Stomach (tissue), 9 donors: ENCODE data around the gene SGCE. TPM values are rescaled to one million over a fixed set of nuclear protein-coding genes. Genes with fewer than 3 reads are reported as not detected.

ENCODE experiments used
- DNase-seq, 2 donors: peaks; one replicate each; pipeline versions ENCODE4 v3.0.0 to v3.0.0-alpha.2; 2013 to 2019
- H3K27ac ChIP-seq, 5 donors: fragments of 200-600 bp in 4 of 5; sonication (generic) in 4 of 5; one replicate each; pipeline ENCODE4 v1.5.1; 2013 to 2019; ENCODE audit warnings: mild to moderate bottlenecking in 1 of 5, moderate library complexity in 1 of 5
- H3K27me3 ChIP-seq, 3 donors: fragments of 200-600 bp; sonication (generic); one replicate each; pipeline ENCODE4 v1.5.1; 2017 to 2019; ENCODE audit warnings: mixed run types in 1 of 3
- H3K36me3 ChIP-seq, 4 donors: fragments of 200-600 bp; sonication (generic); 1 replicate in 3 of 4; 2 replicates in 1 of 4; pipeline ENCODE4 v1.5.1; 2016 to 2019
- H3K4me1 ChIP-seq, 4 donors: fragments of 200-600 bp; sonication (generic); one replicate each; pipeline ENCODE4 v1.5.1; 2016 to 2019
- H3K4me3 ChIP-seq, 4 donors: fragments of 200-600 bp; sonication (generic) in 3 of 4; one replicate each; pipeline ENCODE4 v1.5.1; 2016 to 2019; ENCODE audit warnings: mild to moderate bottlenecking in 1 of 4
- H3K9me3 ChIP-seq, 4 donors: fragments of 200-600 bp; sonication (generic); one replicate each; pipeline ENCODE4 v1.5.1; 2016 to 2019
- CTCF ChIP-seq, 7 experiments: fragments of 450-650 bp in 4 of 7; fragments of 200-600 bp in 3 of 7; sonication (generic) in 3 of 7; IDR thresholded peaks; one replicate each; pipeline ENCODE4 v1.5.1; 2016 to 2019; ENCODE audit warnings: antibody characterized with exemption in 7 of 7, control low read depth in 2 of 7, mild to moderate bottlenecking in 1 of 7
- EP300 ChIP-seq: sonication (generic); formaldehyde crosslinking; IDR thresholded peaks from one replicate; pipeline ENCODE4 v1.6.1; 2017; ENCODE audit warnings: antibody characterized with exemption
- POLR2A ChIP-seq, 4 donors: fragments of 450-650 bp; IDR thresholded peaks; one replicate each; pipeline ENCODE4 v1.6.1; 2016; ENCODE audit warnings: antibody characterized with exemption in 4 of 4, control low read depth in 2 of 4, mild to moderate bottlenecking in 1 of 4, moderate library complexity in 1 of 4
- POLR2AphosphoS5 ChIP-seq, 3 donors: sonication (generic); formaldehyde crosslinking; IDR thresholded peaks; one replicate each; pipeline ENCODE4 v1.6.1; 2016; ENCODE audit warnings: antibody characterized with exemption in 3 of 3
- WGBS, 5 donors: extraction: QIAGEN DNeasy Blood & Tissue Kit in 3 of 5; methylation state at CpG; one replicate each; pipeline versions ENCODE4 v1.1.5 to v1.1.7; 2013 to 2018; 5-methylcytosine and 5-hydroxymethylcytosine counted together
- intact Hi-C: fragments of 100-400 bp; cut with DNase I; formaldehyde crosslinking; loops from one replicate; pipeline ENCODE4 v1.15.1; 2023; ENCODE audit warnings: low total_unique reads
- polyA plus RNA-seq, 3 donors: library from polyadenylated mRNA; stranded (reverse); fragments of 200-250 nt; gene quantifications; one replicate each; pipeline ENCODE4 v1.2.3, GENCODE V29; 2013
- total RNA-seq, 5 donors: library from RNA; depleted of rRNA; stranded (reverse); fragments of >200 nt; gene quantifications; one replicate each; pipeline versions ENCODE4 v1.1.0 to v1.2.3, GENCODE V29; 2014 to 2016
- donor health status: healthy with polysubstance abuse.
- donor health status: Bipolar disorder and iron deficiency.
- donor health status: healthy.

The SGCE gene
- total and polyA plus RNA-seq, 8 donors: 12.0 to 142 (median 66.9) TPM

GRCh38 chr7:94615666-94616065, 40.3 kb downstream of the SGCE start:
- Histone ChIP-seq H3K27ac (no peak overlapping the region), H3K36me3 (peaks cover 0 to 10% (median 4%) of the 10 kb centered on the region in 4 donors), H3K4me3 (no peak overlapping the region), H3K9me3 (no peaks in the 10 kb centered on the region), H3K27me3 (no peaks in the 10 kb centered on the region), H3K4me1 (peaks cover 0 to 4% (median 2%) of the 10 kb centered on the region in 4 donors)
- 86 to 97% (median 94%) methylated on average over 1 of the region's 1 CpG for WGBS, 5 donors
- DNase-seq: no peak
- TF ChIP-seq POLR2A (IDR thresholded peaks at IDR 0.05) (no peak), EP300 (no peak), POLR2AphosphoS5 (IDR thresholded peaks at IDR 0.05) (no peak), CTCF (IDR thresholded peaks at IDR 0.05) (no peak)
- intact Hi-C loops: no loop called here

- TF ChIP-seq POLR2A (IDR thresholded peaks at IDR 0.05) (no peak), EP300 (no peak), POLR2AphosphoS5 (IDR thresholded peaks at IDR 0.05) (no peak), CTCF (IDR thresholded peaks at IDR 0.05) (no peak)
- Histone ChIP-seq H3K36me3 (peaks cover 0 to 2% (median under 1%) of the 10 kb centered on the region in 4 donors), H3K4me1 (no peaks in the 10 kb centered on the region), H3K27me3 (no peaks in the 10 kb centered on the region), H3K9me3 (no peaks in the 10 kb centered on the region), H3K4me3 (no peak overlapping the region), H3K27ac (no peak overlapping the region)
- intact Hi-C loops: no loop called here
- DNase-seq: no peak
Observed at GRCh38 chr7:94612661-94613060, 43.3 kb downstream of the SGCE start.

- no peaks in the 10 kb centered on the region for H3K27me3 ChIP-seq
- no peak for DNase-seq
- WGBS, 5 donors: 89 to 99% (median 96%) methylated on average over 1 of the region's 1 CpG
- intact Hi-C loops: no loop called here
- H3K36me3 ChIP-seq: no peaks in the 10 kb centered on the region
- H3K4me1 ChIP-seq: no peaks in the 10 kb centered on the region
- H3K9me3 ChIP-seq: peaks cover 0 to 3% (median 0%) of the 10 kb centered on the region in 4 donors
- TF ChIP-seq EP300 (no peak), POLR2AphosphoS5 (IDR thresholded peaks at IDR 0.05) (no peak)
- H3K27ac ChIP-seq: no peak overlapping the region
- H3K4me3 ChIP-seq: no peak overlapping the region
Observed at GRCh38 chr7:94612253-94612652, 43.7 kb downstream of the SGCE start.

- no peak for DNase-seq
- H3K27ac ChIP-seq: no peak overlapping the region
- WGBS, 5 donors: 91 to 94% (median 92%) methylated on average over 2 of the region's 2 CpGs
Observed at GRCh38 chr7:94609561-94609960, 46.4 kb downstream of the SGCE start.

More at GRCh38 chr7:94609561-94609960, 46.4 kb downstream of the SGCE start:
- Histone ChIP-seq H3K4me3 (no peak overlapping the region), H3K9me3 (peaks cover 0 to 4% (median 0%) of the 10 kb centered on the region in 4 donors), H3K27me3 (no peaks in the 10 kb centered on the region), H3K36me3 (no peaks in the 10 kb centered on the region), H3K4me1 (no peaks in the 10 kb centered on the region)
- TF ChIP-seq EP300 (no peak), POLR2A (IDR thresholded peaks at IDR 0.05) (no peak), POLR2AphosphoS5 (IDR thresholded peaks at IDR 0.05) (no peak), CTCF (IDR thresholded peaks at IDR 0.05) (no peak)
- intact Hi-C loops: no loop called here
